HG02884 (cell line): ENCODE measurements around the gene PPP1R7.

Experiments
- ATAC-seq: cut with Tn5 transposase; IDR thresholded peaks from one replicate; pipeline ENCODE4 v1.9.1; 2021; ENCODE audit warnings: mild to moderate bottlenecking, moderate library complexity; ENCODE audit not compliant: unreplicated experiment

PPP1R7 gene

DNA sequence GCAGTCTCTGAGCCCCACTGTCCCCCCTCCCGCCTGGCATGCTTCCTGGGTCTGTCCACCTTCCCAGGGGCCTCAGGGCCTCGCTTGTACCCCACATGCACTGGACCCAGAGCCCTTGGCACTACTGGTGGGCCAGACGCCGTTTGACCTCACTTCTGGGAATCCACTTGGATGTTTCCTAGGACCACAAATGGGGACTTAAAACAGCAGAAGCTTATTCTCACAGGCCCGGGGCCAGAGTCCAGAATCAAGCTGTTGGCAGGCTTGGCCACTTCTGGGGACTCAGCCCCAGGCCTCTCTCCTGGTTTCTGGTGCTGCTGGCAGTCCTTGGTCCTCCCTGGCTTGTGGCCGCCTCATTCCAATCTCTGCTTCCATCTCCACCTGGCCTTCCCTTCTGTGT lies 57.8 kb downstream of the PPP1R7 start:
- ATAC-seq = no peak

DNA sequence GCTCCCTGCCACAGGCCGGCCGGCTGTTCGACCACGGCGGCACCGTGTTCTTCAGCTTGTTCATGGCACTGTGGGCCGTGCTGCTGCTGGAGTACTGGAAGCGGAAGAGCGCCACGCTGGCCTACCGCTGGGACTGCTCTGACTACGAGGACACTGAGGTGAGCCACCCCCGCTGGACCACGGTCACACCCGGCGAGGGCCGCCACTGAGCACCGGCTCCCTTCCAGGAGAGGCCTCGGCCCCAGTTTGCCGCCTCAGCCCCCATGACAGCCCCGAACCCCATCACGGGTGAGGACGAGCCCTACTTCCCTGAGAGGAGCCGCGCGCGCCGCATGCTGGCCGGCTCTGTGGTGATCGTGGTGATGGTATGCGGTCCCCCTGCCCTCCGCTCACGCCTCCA lies 59.0 kb downstream of the PPP1R7 start:
- ATAC-seq = no peak

DNA sequence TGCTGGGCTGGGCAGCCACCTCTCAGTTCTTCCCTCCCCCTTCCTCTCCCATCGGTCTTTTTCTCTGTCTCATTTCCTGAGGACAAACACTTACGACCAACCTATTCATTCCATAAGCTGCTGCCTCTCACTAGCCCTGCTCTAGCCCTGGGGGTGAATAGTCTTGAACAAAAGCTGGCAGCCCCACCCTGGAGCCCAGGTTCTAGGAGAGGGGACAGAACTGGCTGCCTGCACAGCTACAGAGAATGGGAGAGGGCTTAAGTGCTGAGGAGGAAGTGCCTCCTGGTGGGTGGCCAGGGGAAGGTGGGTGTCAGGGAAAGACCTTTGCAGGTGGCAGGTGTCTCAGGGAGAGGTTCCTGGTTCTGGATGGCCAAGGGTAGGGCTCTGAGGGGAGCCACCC lies 61.0 kb downstream of the PPP1R7 start:
- no peak for ATAC-seq

DNA sequence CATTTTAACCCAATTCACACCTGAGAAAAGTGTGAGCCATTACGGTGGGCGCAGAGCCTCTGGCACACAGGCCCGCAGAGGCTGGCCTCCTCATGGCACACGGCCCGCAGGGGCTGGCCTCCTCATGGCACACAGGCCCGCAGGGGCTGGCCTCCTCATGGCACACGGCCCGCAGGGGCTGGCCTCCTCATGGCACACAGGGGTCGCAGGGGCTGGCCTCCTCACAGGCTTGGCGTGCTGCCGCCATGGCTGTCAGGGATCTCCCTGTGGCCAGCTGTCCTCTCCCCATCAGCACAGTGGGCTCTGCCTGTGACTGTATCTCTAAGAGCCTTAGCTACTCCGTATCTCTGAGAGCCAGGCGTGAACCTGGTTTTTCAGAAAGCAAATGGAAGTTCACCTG lies 62.8 kb downstream of the PPP1R7 start:
- no peak for ATAC-seq

DNA sequence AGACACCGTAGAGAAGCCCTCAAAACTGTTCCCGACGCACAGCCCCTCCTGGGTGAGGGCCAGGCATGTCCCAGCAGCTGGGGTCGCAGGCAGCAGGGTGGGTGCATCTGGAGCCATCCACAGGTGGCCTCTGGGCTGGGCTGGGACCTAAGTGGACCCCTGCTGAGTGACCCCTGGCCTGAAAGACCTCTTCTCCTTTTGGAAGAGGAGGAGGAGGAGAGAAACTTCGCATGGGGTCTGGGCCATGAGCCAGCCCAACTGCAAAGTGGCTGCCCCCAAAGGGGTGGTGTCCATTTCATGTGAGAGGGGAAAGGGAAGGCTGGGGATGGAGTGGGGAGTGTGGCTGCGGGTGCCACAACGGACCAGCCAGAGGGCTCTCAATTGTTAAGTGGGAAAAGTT lies 63.3 kb downstream of the PPP1R7 start:
- no peak for ATAC-seq

DNA sequence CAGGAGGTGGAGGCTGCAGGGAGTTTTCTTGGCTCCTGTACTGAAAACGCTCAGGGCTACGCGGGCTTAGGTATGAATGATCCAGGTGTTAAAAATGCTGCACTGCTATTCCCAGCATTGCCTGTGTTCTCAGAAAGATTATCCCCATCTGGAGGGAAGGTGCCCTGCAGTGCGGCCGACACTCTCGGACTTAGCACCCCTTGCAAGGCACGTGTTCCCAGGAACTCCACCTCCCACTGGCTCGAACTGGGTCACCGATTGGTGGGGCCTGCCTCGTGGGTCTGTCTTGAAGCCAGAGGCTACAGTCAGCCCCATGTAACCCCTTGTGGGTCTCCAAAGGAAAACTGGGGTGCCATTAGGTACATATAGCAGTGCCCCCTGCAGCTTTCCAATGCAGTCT lies 63.9 kb downstream of the PPP1R7 start:
- ATAC-seq = no peak

DNA sequence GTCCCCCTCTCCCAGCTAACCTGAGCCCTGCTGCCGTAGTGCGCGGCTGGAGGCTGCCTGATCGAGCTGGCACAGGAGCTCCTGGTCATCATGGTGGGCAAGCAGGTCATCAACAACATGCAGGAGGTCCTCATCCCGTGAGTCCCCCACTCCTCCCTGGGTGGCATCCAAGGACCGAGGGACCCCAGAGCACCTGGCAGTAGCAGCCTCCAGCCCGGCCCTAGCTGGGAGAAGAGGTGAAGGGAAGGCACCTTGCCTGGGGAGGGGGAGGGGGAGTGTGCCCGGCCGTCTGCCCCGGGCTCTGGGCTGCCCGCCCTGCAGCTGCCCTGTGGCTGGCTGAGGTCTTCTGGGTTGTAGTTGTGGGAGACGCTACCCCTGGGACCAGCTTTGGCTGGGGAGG lies 64.5 kb downstream of the PPP1R7 start:
- no peak for ATAC-seq

DNA sequence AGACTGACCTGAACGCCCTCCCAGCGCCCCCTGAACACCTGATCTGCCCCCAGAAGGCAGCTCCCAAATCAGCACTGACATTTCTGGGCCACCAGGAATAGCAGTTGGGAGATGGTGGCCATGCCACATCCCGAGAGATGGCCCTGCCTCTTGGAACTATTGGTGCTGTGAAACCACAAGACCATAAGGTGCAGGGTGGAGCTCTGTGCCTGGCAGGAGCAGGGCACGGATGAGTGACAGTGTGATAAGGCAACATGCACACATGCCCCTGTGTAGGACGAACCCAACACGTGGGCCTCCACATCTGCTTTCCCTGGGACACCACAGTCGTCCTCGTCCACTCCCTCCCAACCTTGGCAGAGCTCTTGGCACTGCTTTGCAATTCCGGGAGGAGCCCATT lies 65.2 kb downstream of the PPP1R7 start:
- no peak for ATAC-seq

DNA sequence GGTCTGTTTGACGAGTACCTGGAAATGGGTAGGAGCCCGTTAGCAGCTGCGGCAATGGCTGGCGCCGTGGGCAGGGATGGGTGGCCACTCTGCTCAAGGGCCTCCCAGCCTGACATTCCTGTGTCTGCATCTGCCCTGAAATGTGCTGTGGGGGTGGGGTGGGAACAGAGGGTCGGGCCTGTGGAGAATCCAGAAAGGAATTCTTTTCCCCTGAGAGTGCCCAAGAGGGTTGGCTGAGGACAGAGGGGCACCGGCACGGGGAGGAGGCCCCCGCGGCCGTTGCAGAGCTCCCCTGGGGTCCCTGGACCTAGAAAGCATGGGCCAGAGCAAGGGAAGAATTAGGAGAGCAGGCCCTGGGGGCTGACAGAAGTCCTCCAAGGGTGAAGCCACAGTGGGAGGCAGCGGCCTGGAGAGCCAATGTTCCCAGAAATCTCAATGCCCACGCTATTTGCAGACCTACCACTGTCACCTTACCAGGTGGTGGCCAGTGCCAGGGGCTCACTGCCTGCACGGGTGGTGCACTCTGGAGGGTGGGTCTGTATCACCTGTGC lies 66.0 kb downstream of the PPP1R7 start:
- ATAC-seq = no peak

DNA sequence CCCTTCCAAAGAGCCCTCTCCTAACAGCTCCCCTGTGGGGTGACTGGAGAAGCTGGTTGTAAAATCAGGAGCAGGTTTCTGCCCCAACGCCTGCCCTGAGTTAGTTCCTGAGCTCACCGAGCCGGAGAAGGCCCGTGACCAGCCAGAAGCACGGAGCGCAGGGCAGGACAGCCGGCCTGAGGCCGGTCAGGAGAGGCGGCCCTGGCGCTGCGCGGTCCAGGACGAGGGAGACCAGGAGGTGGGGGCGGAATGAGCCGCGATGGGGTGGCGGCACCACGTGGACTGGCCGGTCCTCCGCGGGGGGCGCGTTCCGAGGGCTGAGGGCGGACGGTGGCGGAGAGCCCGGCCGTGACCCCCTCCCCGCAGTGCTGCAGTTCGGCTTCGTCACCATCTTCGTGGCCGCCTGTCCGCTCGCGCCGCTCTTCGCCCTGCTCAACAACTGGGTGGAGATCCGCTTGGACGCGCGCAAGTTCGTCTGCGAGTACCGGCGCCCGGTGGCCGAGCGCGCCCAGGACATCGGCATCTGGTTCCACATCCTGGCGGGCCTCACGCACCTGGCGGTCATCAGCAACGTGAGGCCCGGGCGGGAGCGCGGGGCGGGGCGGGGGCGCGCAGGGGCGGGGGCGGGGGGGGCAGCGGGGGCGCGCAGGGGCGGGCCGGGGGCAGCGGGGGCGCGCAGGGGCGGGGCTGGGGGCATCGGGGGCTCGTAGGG lies 67.2 kb downstream of the PPP1R7 start:
- no peak for ATAC-seq

DNA sequence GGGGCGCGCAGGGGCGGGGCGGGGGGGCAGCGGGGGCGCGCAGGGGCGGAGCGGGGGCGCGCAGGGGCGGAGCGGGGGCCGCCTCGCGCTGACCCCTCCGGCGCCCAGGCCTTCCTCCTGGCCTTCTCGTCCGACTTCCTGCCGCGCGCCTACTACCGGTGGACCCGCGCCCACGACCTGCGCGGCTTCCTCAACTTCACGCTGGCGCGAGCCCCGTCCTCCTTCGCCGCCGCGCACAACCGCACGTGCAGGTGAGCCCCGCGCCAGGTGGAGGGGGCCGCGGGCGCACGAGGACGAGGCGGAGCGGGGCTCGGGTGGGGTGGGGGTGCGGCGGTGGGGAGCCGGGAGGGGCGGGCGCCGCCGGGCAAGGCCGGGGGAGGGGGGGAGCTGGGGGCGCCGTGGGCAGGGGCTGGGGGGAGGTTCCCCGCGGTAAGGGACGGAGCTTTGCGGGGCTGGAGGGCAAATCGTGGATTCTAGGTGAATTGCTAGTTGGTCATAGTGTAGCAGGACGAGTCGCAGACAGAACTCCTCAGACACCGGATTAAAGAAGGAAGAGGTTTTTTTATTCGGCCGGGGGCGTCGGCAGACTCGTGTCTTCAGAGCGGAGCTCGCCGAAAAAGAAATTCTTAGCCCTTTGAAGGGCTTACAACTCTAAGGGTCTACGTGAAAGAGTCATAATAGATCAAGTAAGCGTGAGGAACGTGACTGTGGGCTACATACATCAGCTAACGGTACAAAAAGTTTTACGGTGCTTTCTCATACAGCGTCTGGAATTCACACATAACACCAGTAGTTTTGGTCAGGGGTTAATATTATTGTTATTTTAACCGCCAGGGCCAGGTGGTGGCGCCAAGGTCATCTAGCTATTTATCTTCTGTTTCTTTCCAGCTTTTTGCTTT lies 68.1 kb downstream of the PPP1R7 start:
- ATAC-seq = no peak

DNA sequence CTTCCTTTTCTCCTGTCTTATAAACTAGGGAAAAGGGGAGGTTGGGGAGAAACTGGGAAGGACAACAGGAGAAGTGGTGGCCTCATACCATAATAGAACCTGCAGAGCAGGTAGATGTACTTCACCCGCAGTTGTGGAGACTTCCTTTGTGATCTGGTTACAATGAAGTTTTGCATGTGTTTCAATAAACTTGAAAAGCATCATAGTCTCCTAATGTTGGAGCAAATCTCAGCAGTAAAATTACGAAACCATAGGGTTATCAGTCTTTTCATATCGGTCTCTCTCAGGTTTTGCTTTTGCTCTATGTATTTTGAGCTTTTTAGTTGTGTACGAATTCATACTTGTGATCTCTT lies 68.7 kb downstream of the PPP1R7 start:
- ATAC-seq = no peak

DNA sequence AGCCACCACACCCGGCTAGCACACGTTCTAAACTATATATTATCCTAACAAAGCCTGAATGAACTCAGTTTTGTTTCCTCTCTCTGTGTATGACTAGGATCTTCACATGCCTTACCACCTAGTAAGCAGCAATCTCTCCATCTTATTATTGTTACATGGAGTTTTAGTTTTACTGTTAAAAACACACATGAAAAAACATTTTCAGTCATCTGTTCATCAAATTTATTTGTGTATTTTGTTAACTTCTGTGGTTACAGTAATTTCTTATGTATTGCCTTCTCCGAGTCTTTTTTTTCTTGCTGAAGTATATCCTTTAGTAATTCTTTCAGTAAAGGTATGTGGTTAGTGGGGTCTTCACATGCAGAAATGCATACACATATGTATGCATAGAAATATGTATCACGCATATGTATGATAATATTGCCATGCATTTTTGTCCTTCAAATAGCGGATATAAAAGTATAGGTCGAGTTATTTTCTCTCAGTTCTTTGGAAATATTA lies 69.6 kb downstream of the PPP1R7 start:
- ATAC-seq = no peak

DNA sequence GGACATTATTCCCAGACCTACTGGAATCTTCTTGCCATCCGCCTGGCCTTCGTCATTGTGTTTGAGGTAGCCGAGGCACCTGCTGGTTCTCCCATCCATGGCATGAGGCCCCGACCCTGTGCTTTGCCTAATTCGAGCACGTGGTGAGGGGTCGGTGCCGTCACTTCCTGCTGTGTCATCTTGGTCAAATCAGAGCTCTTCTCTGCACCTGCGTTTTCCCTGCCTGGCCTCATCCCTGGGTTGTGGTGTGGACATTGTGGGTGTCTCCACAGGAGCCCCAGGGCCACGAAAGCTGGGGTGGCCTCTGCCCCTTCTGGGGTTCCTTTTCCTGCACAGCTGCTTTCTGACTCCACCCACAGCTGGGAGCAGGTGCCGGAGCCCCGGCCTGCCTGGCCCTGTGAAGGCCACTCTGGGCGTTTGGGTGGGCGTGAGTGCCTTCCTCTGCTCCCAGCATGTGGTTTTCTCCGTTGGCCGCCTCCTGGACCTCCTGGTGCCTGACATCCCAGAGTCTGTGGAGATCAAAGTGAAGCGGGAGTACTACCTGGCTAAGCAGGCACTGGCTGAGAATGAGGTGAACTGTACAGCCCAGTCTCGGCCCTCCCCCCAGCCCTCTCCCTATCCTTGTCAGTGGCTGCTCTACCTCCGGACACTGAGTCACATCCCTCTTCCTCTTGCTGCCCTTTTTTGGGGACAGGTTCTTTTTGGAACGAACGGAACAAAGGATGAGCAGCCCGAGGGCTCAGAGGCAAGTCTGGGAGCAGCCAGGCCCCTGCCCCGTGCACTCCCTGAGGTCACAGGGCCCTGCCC lies 73.1 kb downstream of the PPP1R7 start:
- ATAC-seq = no peak

DNA sequence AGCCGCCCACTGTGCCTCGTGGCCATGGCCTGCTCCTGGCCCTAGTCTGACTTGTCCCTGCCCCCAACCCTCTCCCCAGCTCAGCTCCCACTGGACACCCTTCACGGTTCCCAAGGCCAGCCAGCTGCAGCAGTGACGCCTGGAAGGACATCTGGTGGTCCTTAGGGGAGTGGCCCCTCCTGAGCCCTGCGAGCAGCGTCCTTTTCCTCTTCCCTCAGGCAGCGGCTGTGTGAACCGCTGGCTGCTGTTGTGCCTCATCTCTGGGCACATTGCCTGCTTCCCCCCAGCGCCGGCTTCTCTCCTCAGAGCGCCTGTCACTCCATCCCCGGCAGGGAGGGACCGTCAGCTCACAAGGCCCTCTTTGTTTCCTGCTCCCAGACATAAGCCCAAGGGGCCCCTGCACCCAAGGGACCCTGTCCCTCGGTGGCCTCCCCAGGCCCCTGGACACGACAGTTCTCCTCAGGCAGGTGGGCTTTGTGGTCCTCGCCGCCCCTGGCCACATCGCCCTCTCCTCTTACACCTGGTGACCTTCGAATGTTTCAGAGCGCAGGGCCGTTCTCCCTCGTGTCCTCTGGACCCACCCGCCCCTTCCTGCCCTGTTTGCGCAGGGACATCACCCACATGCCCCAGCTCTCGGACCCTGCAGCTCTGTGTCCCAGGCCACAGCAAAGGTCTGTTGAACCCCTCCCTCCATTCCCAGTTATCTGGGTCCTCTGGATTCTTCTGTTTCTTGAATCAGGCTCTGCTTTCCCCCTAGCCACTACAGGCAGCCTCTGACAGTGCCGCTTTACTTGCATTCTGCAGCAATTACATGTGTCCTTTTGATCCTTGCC lies 74.0 kb downstream of the PPP1R7 start:
- ATAC-seq = no peak

DNA sequence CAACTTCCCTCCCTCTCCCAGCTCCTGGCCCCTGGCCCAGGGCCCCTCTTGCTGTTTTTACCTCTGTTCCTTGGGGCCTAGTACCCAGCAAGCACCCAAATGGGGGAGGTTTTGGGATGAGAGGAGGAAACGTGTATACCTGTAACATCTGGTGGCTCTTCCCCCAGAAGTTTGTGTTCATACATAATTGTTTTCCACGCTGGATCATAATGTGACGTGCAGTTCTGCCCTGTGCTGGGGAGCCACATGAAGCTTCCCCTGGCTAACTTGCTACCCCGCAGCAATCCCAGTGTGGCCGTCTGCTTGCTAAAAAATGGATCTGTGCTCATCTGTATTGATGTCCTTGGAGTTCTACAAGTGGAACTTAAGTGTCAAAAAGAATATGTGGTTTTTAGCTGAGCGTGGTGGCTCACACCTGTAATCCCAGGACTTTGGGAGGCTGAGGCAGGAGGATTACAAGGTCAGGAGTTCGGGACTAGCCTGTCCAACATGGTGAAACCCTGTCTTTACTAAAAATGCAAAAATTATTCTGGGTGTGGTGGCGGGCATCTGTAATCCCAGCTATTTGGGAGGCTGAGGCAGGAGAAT lies 74.7 kb downstream of the PPP1R7 start:
- ATAC-seq = no peak

DNA sequence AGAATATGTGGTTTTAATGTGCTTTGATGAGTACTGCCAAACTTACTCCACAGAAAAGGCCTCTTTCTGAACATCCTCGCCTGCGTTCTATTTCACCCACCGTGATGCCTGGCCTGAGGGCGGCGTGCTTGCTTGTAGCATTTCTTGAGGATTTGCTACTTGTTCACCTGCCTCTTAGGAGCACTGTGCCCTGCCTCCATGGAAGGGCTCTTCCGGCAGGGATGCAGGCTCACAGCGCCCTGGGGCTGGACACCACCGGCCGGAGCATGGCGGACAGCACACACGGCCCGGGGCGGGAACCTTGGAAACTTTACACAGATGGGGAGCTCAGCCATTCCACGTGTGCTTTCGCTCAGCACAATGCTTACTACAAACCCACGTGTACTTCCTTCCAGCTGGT lies 75.3 kb downstream of the PPP1R7 start:
- ATAC-seq = no peak

DNA sequence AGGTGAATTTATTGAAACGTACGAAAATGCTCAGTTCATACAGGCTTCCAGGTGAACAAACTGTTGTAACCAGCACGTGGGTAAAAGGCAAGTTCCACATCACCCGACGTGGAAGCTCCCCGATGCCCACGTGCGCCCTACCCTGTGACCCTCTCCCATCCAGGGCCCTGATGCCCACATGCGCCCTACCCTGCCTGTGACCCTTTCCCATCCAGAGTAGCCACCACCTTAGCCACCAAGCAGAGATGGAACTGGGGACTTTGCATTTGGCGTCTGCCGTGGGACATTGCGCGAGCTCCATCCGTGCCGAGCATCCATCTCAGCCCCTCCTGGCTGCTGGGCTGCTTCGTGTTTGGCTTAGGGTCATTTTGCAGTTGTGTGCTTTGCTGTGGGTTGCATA lies 75.7 kb downstream of the PPP1R7 start:
- no peak for ATAC-seq

DNA sequence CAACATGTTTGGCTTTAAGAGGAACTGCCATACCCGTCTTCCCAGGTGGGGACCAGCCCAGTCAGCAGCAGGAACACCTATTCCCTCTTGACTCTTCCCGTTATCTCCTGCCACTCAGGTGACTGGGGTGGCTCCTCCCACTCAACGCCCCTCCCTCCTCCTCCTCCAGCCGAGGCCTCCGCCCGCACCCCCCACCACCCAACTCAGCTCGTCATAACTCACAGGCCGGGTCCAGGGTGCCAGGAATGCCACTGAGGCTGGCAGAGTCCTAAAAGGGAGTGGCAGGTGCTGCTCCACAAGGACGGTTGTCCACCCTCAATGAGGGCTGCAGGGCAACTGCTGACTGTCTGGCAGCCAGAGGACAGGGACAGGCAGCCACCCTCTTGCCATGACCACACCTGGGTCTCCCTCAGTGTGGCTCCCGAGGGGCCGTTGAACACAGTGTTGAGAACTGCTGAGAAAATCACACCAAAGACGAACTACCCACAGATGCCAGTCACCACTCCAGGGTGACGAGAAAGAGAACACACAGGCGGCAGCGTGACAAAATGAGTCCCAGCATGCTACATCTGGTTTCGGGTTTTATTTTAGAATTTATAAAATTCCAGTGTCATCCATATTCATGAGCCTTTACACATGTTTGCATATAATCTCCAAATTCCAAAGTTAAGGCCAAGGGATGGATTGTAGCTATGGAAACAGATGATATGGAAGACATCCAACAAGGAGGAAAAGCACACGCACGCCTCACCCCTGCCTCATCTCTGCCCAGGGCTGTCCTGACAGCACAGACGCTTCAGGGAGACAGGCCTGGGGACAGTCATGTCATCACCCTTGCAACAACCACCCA lies 76.7 kb downstream of the PPP1R7 start:
- no peak for ATAC-seq
